Measurements from ENCODE around the gene MYO18B.

GRCh38 chr22:25992331-25992730 is 250.3 kb downstream of the MYO18B start:
- TF ChIP-seq, protein P1, sequence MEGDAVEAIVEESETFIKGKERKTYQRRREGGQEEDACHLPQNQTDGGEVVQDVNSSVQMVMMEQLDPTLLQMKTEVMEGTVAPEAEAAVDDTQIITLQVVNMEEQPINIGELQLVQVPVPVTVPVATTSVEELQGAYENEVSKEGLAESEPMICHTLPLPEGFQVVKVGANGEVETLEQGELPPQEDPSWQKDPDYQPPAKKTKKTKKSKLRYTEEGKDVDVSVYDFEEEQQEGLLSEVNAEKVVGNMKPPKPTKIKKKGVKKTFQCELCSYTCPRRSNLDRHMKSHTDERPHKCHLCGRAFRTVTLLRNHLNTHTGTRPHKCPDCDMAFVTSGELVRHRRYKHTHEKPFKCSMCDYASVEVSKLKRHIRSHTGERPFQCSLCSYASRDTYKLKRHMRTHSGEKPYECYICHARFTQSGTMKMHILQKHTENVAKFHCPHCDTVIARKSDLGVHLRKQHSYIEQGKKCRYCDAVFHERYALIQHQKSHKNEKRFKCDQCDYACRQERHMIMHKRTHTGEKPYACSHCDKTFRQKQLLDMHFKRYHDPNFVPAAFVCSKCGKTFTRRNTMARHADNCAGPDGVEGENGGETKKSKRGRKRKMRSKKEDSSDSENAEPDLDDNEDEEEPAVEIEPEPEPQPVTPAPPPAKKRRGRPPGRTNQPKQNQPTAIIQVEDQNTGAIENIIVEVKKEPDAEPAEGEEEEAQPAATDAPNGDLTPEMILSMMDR (IDR thresholded peaks at IDR 0.05): no peak
- TF ChIP-seq POLR2A (IDR thresholded peaks at IDR 0.05): no peak

Data from ovary (tissue), 3 donors.